CD14-positive monocyte (primary cell): ENCODE measurements around the gene KIAA0319L. TPM values are rescaled to one million over a fixed set of nuclear protein-coding genes. Genes with fewer than 3 reads are reported as not detected.

Source experiments
- DNase-seq, 3 donors: peaks; one replicate each; pipeline ENCODE4 v3.0.0-alpha.2; 2011 to 2022
- H2AFZ ChIP-seq: 2 replicates; pipeline ENCODE4 v1.6.0; 2012; ENCODE audit warnings: mild to moderate bottlenecking, low read depth, low read length, inconsistent platforms; ENCODE audit not compliant: insufficient read depth, poor library complexity, severe bottlenecking
- H3K27ac ChIP-seq, 2 donors: 1 replicate in 1 of 2; 2 replicates in 1 of 2; pipeline ENCODE4 v1.5.1; 2012 to 2013; ENCODE audit warnings: low read length in 2 of 2, control low read depth in 1 of 2, inconsistent platforms in 1 of 2, low read depth in 1 of 2, mild to moderate bottlenecking in 1 of 2
- H3K27me3 ChIP-seq, 2 donors: one replicate each; pipeline versions ENCODE4 v1.6.0 to v1.6.1; 2011 to 2013; ENCODE audit warnings: low read length in 2 of 2; ENCODE audit not compliant: control insufficient read depth in 2 of 2, insufficient read depth in 2 of 2
- H3K36me3 ChIP-seq, 2 donors: replicated peaks in 1 of 2; 1 replicate in 1 of 2; 2 replicates in 1 of 2; pipeline versions ENCODE4 v1.5.1 to v1.6.1; 2012 to 2013; ENCODE audit warnings: low read length in 2 of 2, control low read depth in 1 of 2, inconsistent platforms in 1 of 2, mild to moderate bottlenecking in 1 of 2; ENCODE audit not compliant: insufficient read depth in 2 of 2, control insufficient read depth in 1 of 2
- H3K4me1 ChIP-seq, 2 donors: 1 replicate in 1 of 2; 2 replicates in 1 of 2; pipeline versions ENCODE4 v1.5.1 to v1.6.1; 2012 to 2013; ENCODE audit warnings: low read length in 2 of 2, control low read depth in 1 of 2, inconsistent platforms in 1 of 2, mild to moderate bottlenecking in 1 of 2, moderate library complexity in 1 of 2; ENCODE audit not compliant: insufficient read depth in 2 of 2, control insufficient read depth in 1 of 2
- H3K4me2 ChIP-seq: replicated peaks from 2 replicates; pipeline ENCODE3; 2012; ENCODE audit warnings: low read length, moderate library complexity, mild to moderate bottlenecking; ENCODE audit not compliant: poor library complexity, severe bottlenecking; ENCODE audit errors: extremely low read depth
- H3K4me3 ChIP-seq, 3 experiments: fragments of 200-600 bp in 1 of 3; sonication (generic) in 1 of 3; replicated peaks in 1 of 3; 1 replicate in 2 of 3; 2 replicates in 1 of 3; pipeline ENCODE4 v1.5.1; 2011 to 2013; ENCODE audit warnings: low read length in 3 of 3, mild to moderate bottlenecking in 3 of 3, control low read depth in 2 of 3, low read depth in 2 of 3, inconsistent platforms in 1 of 3, moderate library complexity in 1 of 3
- H3K79me2 ChIP-seq: 2 replicates; pipeline ENCODE4 v1.6.0; 2012; ENCODE audit warnings: mild to moderate bottlenecking, control low read depth, inconsistent platforms, low read length, moderate library complexity; ENCODE audit not compliant: insufficient read depth
- H3K9ac ChIP-seq: 2 replicates; pipeline ENCODE4 v1.6.0; 2017; ENCODE audit warnings: low read length, mild to moderate bottlenecking; ENCODE audit not compliant: insufficient read depth, poor library complexity, severe bottlenecking
- H3K9me3 ChIP-seq, 2 donors: replicated peaks in 1 of 2; 1 replicate in 1 of 2; 2 replicates in 1 of 2; pipeline versions ENCODE4 v1.5.1 to v1.6.1; 2012 to 2013; ENCODE audit warnings: low read length in 2 of 2, control low read depth in 1 of 2; ENCODE audit not compliant: control insufficient read depth in 1 of 2, insufficient read depth in 1 of 2
- H4K20me1 ChIP-seq: 2 replicates; pipeline ENCODE4 v1.6.0; 2012; ENCODE audit warnings: mild to moderate bottlenecking, low read length, control low read depth, moderate library complexity; ENCODE audit not compliant: insufficient read depth
- H3K27ac Mint-ChIP-seq, 7 donors: one replicate each; pipeline ENCODE4 v1.8.0; 2020; ENCODE audit warnings: mild to moderate bottlenecking in 7 of 7, mixed read lengths in 7 of 7, moderate library complexity in 6 of 7, inconsistent platforms in 2 of 7
- H3K27me3 Mint-ChIP-seq, 3 donors: one replicate each; pipeline ENCODE4 v1.8.0; 2021 to 2022; ENCODE audit warnings: low read depth in 3 of 3, mild to moderate bottlenecking in 3 of 3, mixed read lengths in 3 of 3, moderate library complexity in 3 of 3, inconsistent platforms in 1 of 3
- H3K36me3 Mint-ChIP-seq, 2 donors: one replicate each; pipeline ENCODE4 v1.8.0; 2020; ENCODE audit warnings: mixed read lengths in 2 of 2, inconsistent platforms in 1 of 2, mild to moderate bottlenecking in 1 of 2
- H3K4me1 Mint-ChIP-seq: one replicate; pipeline ENCODE4 v1.8.0; 2020; ENCODE audit warnings: mild to moderate bottlenecking, mixed read lengths
- H3K4me3 Mint-ChIP-seq, 2 donors: one replicate each; pipeline ENCODE4 v1.8.0; 2020; ENCODE audit warnings: mild to moderate bottlenecking in 2 of 2, mixed read lengths in 2 of 2, moderate library complexity in 1 of 2
- H3K9me3 Mint-ChIP-seq, 7 donors: one replicate each; pipeline ENCODE4 v1.8.0; 2020 to 2022; ENCODE audit warnings: mixed read lengths in 7 of 7, mild to moderate bottlenecking in 6 of 7, moderate library complexity in 6 of 7, inconsistent platforms in 2 of 7
- CTCF ChIP-seq: fragments of 200-600 bp; IDR thresholded peaks from one replicate; pipeline ENCODE4 v1.8.0; 2022; ENCODE audit warnings: antibody characterized with exemption, mild to moderate bottlenecking
- WGBS: methylation state at CpG from one replicate; pipeline ENCODE4 v1.1.5; 2013; ENCODE audit warnings: missing lambda C conversion rate; ENCODE audit not compliant: insufficient coverage; 5-methylcytosine and 5-hydroxymethylcytosine counted together
- intact Hi-C, 2 donors: fragments of 100-400 bp; cut with micrococcal nuclease; formaldehyde crosslinking; loops; one replicate each; pipeline versions ENCODE4 v1.15.0 to v1.15.1; 2023
- polyA plus RNA-seq, 3 donors: library from polyadenylated mRNA; depleted of rRNA in 1 of 3; unstranded in 2 of 3; stranded (reverse) in 1 of 3; fragments of 300-500 nt in 2 of 3; fragments of >200 nt in 1 of 3; fragmentation: Illumina TruSeq in 2 of 3; gene quantifications; 1 replicate in 2 of 3; 2 replicates in 1 of 3; pipeline ENCODE4 v1.2.3, GENCODE V29; 2012 to 2021

The KIAA0319L gene
- polyA plus RNA-seq, 3 donors = 20.6 to 75.3 (median 28.6) TPM

GRCh38 chr1:35605071-35605866 is 48.1 kb upstream of the KIAA0319L start:
- peaks cover 20% of the 10 kb centered on the region for H4K20me1 ChIP-seq
- H3K4me2 ChIP-seq = no peak overlapping the region
- H3K4me1 ChIP-seq = no peaks in the 10 kb centered on the region
- no peaks in the 10 kb centered on the region for H3K27me3 ChIP-seq
- no peaks in the 10 kb centered on the region for H3K9me3 ChIP-seq
- DNase-seq = no peak
- H3K36me3 Mint-ChIP-seq = peaks cover 72 to 87% of the 10 kb centered on the region in 2 donors
- no peak overlapping the region for H3K27ac ChIP-seq
- no peaks in the 10 kb centered on the region for H3K9me3 Mint-ChIP-seq
- no peak overlapping the region for H2AFZ ChIP-seq
- no peak overlapping the region for H3K9ac ChIP-seq
- no peak overlapping the region for H3K27ac Mint-ChIP-seq
- no peaks in the 10 kb centered on the region for H3K4me1 Mint-ChIP-seq
- H3K27me3 Mint-ChIP-seq = no peaks in the 10 kb centered on the region
- H3K4me3 Mint-ChIP-seq = no peak overlapping the region
- no peak for TF ChIP-seq CTCF
- no peak overlapping the region for H3K4me3 ChIP-seq
- H3K79me2 ChIP-seq = no peaks in the 10 kb centered on the region
- intact Hi-C loops = no loop called here
- WGBS = 98% methylated on average over 4 of the region's 6 CpGs
- peaks cover 65 to 99% of the 10 kb centered on the region in 2 donors for H3K36me3 ChIP-seq

- intact Hi-C loops = no loop called here
- peak overlapping the region in 2 of 7 donors; percentile 29 to 50 for H3K27ac Mint-ChIP-seq
- peaks cover 10% of the 10 kb centered on the region for H4K20me1 ChIP-seq
- no peak for TF ChIP-seq CTCF
- H3K4me1 ChIP-seq = no peaks in the 10 kb centered on the region
- no peaks in the 10 kb centered on the region for H3K27me3 Mint-ChIP-seq
- DNase-seq = no peak
- H3K27ac ChIP-seq = no peak overlapping the region
- no peaks in the 10 kb centered on the region for H3K9me3 Mint-ChIP-seq
- peaks cover 59 to 94% of the 10 kb centered on the region in 2 donors for H3K36me3 ChIP-seq
- H3K4me1 Mint-ChIP-seq = no peaks in the 10 kb centered on the region
- H3K4me3 ChIP-seq = no peak overlapping the region
- H3K9ac ChIP-seq = no peak overlapping the region
- no CpG with 5 or more reads among the region's 4 CpGs for WGBS
- no peaks in the 10 kb centered on the region for H3K9me3 ChIP-seq
- H3K4me3 Mint-ChIP-seq = no peak overlapping the region
- no peaks in the 10 kb centered on the region for H3K79me2 ChIP-seq
- no peak overlapping the region for H3K4me2 ChIP-seq
- H3K27me3 ChIP-seq = no peaks in the 10 kb centered on the region
- H3K36me3 Mint-ChIP-seq = peaks cover 71 to 82% of the 10 kb centered on the region in 2 donors
- H2AFZ ChIP-seq = no peak overlapping the region
Measured at GRCh38 chr1:35603941-35604340, 46.7 kb upstream of the KIAA0319L start.
